Measurements from ENCODE around the gene SEMA5B.

- no peak for TF ChIP-seq SUZ12 (IDR thresholded peaks at IDR 0.05; ENCODE audit: extremely low read depth, insufficient read depth, insufficient read length)
- TF ChIP-seq ZNF274 (IDR thresholded peaks at IDR 0.05; ENCODE audit: low read depth, low read length) = no peak
- no peak for TF ChIP-seq YY1 (IDR thresholded peaks at IDR 0.05; ENCODE audit: insufficient read depth, insufficient read length)
Measured at GRCh38 chr3:122886946-122887345, 140.6 kb downstream of the SEMA5B start.

Measured in NT2/D1 (cell line).